ENCODE measurements around the gene FBXO46.
"Not testable (repeated sequence)": the region's sequence is repeated elsewhere in the genome, so short reads cannot be mapped to it uniquely, and the experiment has no call there.

Gene FBXO46

DNA sequence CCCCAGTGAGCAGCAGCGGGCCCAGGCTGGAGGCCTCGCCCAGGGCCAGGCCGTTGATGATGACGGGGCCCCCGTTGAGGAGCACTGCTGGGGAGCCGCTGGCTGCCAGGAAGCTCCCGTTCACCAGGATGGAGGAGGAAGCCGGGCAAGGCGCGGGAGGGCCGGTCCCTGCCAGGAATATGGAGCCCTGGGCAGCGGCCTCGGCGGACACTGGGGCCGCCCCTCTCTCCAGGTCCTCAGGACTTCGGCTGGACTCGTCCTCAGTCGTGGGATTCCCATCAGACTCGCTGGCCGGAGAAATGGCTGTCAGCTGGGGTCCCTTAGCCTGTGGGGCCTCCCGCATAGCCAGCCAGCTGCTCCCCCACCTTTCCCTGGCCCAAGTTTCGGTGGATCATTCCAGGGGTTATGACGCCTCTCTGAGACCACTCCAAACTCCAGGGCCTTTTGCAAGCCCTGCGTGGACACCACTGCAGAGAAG lies 36.2 kb upstream of the FBXO46 start:
- in situ Hi-C loops (cut with MboI; ENCODE audit: low sequenced_read_pairs) = no loop called here

DNA sequence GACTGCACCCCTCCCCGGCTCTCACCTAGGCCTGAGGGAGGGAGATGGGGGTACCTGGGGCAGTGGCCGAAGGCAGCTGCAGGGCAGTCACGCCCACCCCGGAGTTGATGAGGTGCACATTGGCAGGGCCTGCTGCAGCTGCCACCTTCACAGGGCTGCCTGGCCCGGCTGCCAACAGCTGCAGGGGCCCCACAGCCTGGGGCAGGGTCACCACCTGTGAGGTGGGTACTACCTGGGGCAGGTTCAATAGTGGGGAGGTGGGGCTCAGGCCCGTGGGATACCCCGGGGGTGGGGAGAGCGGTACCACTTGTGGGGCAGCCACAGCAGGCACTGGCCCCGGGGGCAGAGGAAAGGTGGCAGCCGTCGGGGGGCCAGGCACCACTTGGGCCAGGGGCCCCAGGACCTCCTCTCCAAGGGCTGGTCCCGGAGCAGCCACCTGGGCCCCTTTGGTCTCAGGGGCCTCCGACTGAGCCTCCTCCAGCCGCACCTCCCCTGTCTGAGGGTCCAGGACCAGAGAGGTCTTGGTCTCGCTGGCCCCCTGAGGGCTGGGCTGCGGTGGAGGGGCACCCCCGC lies 35.7 kb upstream of the FBXO46 start:
- in situ Hi-C loops (cut with MboI; ENCODE audit: low sequenced_read_pairs) = no loop called here

DNA sequence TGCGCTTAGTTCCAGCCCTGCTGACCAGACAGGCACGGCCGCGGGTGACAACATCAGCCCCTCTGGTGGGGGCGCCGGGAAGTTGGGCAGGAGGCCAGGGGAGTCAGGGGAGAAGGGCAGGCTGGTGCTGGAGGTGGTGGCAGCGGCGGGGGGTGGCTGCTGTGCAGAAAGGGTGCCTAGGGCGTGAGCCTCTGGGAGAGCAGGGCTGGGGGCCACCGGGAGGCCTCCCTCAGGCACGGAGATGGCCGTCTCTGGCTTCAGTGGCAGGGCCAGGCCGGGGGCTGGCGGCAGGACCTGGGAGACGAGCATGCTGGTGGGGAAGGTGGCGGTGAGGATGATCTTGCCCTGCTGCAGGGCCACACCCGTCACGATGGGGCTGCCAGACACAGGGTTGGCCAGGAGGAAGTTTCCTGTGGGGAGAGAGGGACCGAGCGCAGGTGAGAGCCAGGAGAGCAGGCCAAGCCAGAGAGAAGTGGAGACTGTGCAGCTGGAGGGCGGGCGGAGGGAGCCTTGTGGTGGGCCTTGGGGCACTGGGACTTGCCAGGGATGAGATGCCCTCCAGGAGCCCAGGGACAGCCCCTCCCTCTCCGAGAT lies 35.1 kb upstream of the FBXO46 start:
- in situ Hi-C loops (cut with MboI; ENCODE audit: low sequenced_read_pairs) = no loop called here

- in situ Hi-C loops (cut with MboI; ENCODE audit: low sequenced_read_pairs) = no loop called here
These were observed 34.4 kb upstream of the FBXO46 start for GRCh38 chr19:45764945-45765701.

DNA sequence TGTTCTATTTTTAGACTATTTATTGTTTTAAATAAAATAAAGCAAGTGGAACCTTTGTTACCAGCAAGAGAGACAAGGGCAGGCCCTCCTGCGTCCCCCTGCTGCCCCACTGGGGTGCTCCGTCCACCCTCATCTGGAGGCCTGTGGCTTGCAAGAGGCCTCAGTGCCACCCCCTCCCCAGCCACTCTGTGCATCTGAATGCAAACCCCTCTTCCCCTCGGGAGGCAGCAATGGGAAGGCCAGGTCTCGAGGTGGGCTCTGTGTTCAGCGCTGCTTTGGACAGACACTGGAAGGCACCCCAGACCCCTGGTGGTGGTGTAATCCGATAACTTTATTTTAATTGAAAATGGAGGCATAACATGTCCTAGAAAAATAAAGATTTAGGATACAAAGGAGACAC lies 33.8 kb upstream of the FBXO46 start:
- in situ Hi-C loops (cut with MboI; ENCODE audit: low sequenced_read_pairs) = no loop called here

- in situ Hi-C loops (cut with MboI; ENCODE audit: low sequenced_read_pairs) = no loop called here
These were observed 33.1 kb upstream of the FBXO46 start for GRCh38 chr19:45763691-45764294.

DNA sequence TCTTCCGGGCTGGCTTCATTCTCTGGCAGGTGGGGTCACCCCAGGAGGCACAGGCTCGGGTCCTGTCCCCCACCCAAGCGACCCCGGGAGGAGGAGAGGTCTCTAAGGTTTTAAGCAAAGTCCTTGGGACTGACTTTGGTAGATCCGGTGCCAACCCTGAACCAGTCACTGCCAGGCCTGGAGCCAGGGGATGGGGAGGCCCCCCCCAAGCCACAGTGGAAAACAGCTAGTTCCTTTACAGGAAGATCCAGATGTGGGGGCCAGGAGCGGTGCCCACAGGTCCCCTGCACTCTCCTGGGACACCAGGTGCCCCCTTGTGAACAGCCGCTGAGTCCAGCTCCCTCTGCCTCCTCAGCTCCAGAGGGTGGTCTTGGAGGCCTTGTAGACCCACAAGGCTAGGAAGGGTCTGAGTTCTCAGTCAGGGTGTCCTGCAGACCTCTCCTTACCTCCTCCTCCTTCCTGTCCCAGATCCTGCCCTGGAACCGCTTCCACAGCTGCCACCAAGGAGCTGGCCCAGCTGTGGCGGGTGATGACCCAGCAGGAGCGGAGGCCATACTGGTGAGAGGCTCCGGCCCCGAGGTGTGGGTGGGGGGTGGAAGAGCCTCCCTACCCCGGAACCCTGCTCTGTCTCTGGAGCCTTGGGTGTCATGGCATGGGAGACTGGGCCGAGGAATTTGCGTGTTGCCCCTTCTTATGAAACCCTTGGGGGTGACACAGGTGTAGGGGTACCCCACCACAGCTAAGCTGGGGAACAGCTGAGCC lies 32.4 kb upstream of the FBXO46 start:
- in situ Hi-C loops (cut with MboI; ENCODE audit: low sequenced_read_pairs) = no loop called here

GRCh38 chr19:45761714-45762113 lies 31.0 kb upstream of the FBXO46 start:
- in situ Hi-C loops (cut with MboI; ENCODE audit: low sequenced_read_pairs) = no loop called here

DNA sequence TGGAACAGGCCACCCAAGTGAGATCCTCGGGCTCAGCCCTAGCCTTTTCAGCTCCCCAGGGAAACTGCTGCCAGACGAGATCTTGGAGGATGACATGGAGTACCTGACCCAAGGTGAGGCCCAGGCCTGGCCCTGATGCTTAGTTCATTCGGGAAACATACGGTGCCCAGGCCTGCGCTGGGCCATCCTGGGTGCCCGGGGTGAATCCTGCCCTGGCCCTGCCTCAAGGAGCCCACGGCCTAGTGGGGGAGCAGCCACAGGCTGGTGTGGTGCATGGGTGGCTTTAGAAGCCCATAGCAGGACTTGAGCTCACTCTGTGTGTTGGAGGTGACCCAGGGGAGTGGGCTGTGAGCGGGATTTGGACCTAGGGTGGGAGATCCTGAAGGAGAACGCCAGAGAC lies 28.2 kb upstream of the FBXO46 start:
- in situ Hi-C loops (cut with MboI; ENCODE audit: low sequenced_read_pairs) = no loop called here

GRCh38 chr19:45757695-45758094 lies 27.0 kb upstream of the FBXO46 start:
- in situ Hi-C loops (cut with MboI; ENCODE audit: low sequenced_read_pairs) = no loop called here

DNA sequence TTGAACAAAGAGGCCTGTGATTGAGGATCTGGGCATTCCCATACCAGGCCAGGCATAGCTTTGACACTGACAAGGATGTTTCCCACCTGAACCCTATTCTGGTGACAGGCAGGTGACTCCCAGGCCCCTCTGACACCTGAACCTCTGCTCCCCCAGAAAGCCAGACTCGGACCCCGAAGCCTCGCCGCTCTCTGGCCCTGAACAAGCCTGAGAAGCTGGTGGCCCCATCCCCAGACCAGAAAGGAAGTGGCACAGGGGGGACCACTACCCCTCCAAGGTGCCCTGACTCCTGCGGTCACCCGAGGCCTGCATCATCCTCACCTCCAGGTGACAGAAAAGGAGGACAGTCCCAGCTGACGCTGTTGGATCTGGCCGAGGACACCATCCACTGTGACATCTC lies 23.6 kb upstream of the FBXO46 start:
- in situ Hi-C loops (cut with MboI; ENCODE audit: low sequenced_read_pairs) = no loop called here

GRCh38 chr19:45753548-45753947 lies 22.9 kb upstream of the FBXO46 start:
- in situ Hi-C loops (cut with MboI; ENCODE audit: low sequenced_read_pairs) = no loop called here

GRCh38 chr19:45752639-45753038 lies 21.9 kb upstream of the FBXO46 start:
- in situ Hi-C loops (cut with MboI; ENCODE audit: low sequenced_read_pairs) = no loop called here

GRCh38 chr19:45751483-45751882 lies 20.8 kb upstream of the FBXO46 start:
- in situ Hi-C loops (cut with MboI; ENCODE audit: low sequenced_read_pairs) = not testable (repeated sequence)

- in situ Hi-C loops (cut with MboI; ENCODE audit: low sequenced_read_pairs) = no loop called here
These were observed 16.8 kb upstream of the FBXO46 start for GRCh38 chr19:45747513-45747912.

DNA sequence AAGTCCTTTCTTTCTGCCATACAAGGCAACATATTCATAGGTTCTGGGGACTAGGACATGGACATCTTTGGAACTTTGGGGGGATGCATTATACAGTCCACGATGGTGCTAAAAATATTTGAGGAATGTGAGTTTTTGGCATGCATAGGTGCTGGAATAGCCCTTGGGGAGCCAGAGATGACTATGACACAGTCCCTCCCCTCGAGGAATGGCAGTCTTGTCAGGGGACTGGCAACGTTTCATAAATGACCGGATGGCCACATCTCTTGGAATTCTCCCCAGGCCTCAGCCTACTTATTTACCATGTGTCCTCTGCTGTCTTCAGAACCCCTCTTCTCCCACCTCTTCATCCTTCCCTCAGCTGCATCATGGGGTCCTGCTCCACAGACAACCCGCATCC lies 16.2 kb upstream of the FBXO46 start:
- in situ Hi-C loops (cut with MboI; ENCODE audit: low sequenced_read_pairs) = no loop called here

DNA sequence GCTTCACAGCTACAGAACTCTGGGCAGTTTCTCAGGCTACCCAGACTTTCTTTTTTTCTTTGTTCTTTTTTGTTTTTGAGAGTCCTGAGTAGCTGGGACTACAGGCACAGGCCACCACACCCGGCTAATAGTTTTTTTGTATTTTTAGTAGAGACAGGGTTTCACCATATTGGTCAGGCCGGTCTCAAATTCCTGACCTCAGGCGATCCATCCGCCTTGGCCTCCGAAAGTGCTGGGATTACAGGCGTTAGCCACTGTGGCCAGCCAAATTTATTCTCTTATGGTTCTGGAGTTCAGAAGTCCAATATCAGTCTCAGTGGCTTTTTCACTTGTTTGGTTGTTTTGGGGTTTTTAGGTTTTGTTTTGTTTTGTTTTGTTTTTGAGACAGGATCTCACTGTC lies 14.9 kb upstream of the FBXO46 start:
- in situ Hi-C loops (cut with MboI; ENCODE audit: low sequenced_read_pairs) = no loop called here

GRCh38 chr19:45742969-45743368 lies 12.3 kb upstream of the FBXO46 start:
- in situ Hi-C loops (cut with MboI; ENCODE audit: low sequenced_read_pairs) = no loop called here

- in situ Hi-C loops (cut with MboI; ENCODE audit: low sequenced_read_pairs) = no loop called here
These were observed 9.1 kb upstream of the FBXO46 start for GRCh38 chr19:45739498-45740439.

DNA sequence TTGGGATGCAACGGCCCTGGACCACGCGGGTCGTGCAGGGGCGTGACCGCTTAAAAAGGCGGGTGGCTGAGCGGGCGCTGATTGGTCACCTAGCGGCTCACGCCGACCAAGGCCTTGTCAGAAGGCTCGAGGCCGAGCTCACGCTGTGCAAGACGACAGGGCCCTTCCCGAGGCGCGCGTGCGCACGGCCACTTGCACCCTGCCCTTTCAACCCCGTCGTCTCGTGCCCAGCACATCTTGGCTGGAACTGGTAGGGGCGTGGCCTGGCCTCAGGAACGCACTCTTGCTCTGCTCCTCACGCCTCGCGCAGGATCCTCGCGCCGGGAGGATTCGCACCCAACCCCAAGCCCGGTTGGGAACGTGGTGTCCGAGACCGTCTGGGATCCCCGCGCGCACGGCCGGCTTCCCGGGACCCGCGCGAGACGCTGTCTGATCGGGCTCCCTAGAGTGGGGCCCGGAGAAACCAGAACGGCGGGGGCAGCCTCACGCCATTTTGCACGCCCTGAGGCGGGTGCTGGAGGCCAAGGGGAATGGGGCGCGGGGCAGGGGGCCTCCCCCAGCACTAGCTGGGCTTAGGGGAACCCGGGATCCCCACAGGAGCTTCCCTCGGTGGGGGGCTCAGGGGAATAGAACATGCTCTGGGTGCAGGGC lies 2.6 kb upstream of the FBXO46 start, which contains the start of gene MEIOSIN:
Gene MEIOSIN, plus strand, starts transcription at position 280 of the 651 bp plus-strand sequence. CDS start 1,938 bp downstream, outside the sequence.
- in situ Hi-C loops (cut with MboI; ENCODE audit: low sequenced_read_pairs) = no loop called here

All from HL-60/S4 (cell line).